Glutamatergic neuron (in vitro differentiated cells): Measurements from ENCODE around the gene TBX1. TPM values are rescaled to one million over a fixed set of nuclear protein-coding genes. Genes with fewer than 3 reads are reported as not detected.

Experiments
- DNase-seq: peaks from one replicate; pipeline ENCODE4 v3.0.0; 2022
- H3K27ac Mint-ChIP-seq: one replicate; pipeline ENCODE4 v1.8.0; 2020; ENCODE audit warnings: mild to moderate bottlenecking, mixed read lengths, inconsistent platforms; ENCODE audit not compliant: unreplicated experiment
- H3K27me3 Mint-ChIP-seq: one replicate; pipeline ENCODE4 v1.8.0; 2020; ENCODE audit warnings: mild to moderate bottlenecking, moderate library complexity, mixed read lengths, inconsistent platforms; ENCODE audit not compliant: unreplicated experiment
- H3K36me3 Mint-ChIP-seq: one replicate; pipeline ENCODE4 v1.8.0; 2020; ENCODE audit warnings: mild to moderate bottlenecking, mixed read lengths, inconsistent platforms; ENCODE audit not compliant: unreplicated experiment
- H3K4me1 Mint-ChIP-seq: one replicate; pipeline ENCODE4 v1.8.0; 2020; ENCODE audit warnings: mild to moderate bottlenecking, low read depth, mixed read lengths, inconsistent platforms; ENCODE audit not compliant: unreplicated experiment
- H3K4me3 Mint-ChIP-seq: one replicate; pipeline ENCODE4 v1.8.0; 2020; ENCODE audit warnings: mild to moderate bottlenecking, mixed read lengths, inconsistent platforms; ENCODE audit not compliant: unreplicated experiment
- H3K9me3 Mint-ChIP-seq: one replicate; pipeline ENCODE4 v1.8.0; 2020; ENCODE audit warnings: mild to moderate bottlenecking, moderate library complexity, mixed read lengths, inconsistent platforms; ENCODE audit not compliant: unreplicated experiment
- CTCF ChIP-seq: fragments of 200-600 bp; sonication (generic); IDR thresholded peaks from one replicate; pipeline ENCODE4 v1.5.0; 2021; ENCODE audit not compliant: partially characterized antibody, unreplicated experiment
- total RNA-seq: library from RNA; stranded (reverse); fragmentation: NEBNext Ultra II Directional; extraction: Animal tissue kit (Norgen Biotek cat#: 25700); gene quantifications from one replicate; pipeline ENCODE4 v1.2.1, GENCODE V29; 2021; ENCODE audit not compliant: unreplicated experiment

TBX1 gene
- total RNA-seq, 1 donor from 2014 or later, result 2.4 TPM

DNA sequence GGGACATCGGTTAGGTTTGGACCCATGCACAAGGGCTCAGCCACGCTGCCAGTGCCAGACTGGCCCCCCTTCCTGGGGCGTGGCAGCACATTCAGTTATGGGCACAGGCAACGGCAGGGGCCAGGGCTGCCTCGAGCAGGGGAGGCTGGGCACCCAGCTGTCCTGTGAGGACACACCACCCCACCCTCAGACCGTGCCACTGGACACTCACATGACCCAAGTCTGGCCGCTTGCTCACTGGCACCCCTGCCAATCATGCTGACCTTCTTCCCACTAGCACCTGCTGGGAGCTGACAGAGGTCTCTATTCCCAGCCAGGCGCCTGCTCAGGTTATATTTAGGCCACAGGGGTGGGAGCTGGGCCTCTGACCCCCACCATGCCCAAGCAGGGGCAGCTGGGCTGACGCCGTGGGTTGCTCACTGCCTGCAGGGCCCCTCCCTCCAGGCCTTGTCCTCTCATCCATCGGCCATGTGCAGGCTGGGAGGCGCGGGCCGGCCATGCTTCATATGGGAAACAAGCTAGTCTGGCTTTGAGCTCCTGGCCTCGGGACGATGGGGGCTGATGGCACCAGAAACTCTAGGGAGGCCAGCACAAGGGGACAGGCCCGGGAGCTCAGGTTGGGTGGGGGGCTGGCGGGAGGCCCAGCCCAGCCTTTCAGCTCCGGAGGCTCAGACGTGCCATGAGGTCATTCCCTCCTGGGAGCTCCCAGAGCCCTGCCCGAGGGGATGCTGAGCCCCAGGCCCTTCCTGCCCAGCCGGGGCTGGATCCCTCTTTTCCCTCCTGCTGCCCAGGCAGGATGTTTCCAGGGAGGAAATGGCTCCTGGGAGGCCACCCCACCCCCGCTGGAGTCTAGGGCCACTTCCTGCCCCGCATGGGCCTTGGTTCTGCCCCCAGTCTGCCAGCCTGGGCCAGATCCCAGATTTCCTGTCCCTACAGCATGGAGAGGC is 15.2 kb upstream of the TBX1 start:
- no peak overlapping the region for H3K27ac Mint-ChIP-seq
- no peaks in the 10 kb centered on the region for H3K36me3 Mint-ChIP-seq
- no peak for TF ChIP-seq CTCF
- H3K9me3 Mint-ChIP-seq, result no peaks in the 10 kb centered on the region
- H3K27me3 Mint-ChIP-seq, result peaks cover 2% of the 10 kb centered on the region
- no peak overlapping the region for H3K4me3 Mint-ChIP-seq
- no peaks in the 10 kb centered on the region for H3K4me1 Mint-ChIP-seq
- no peak for DNase-seq

DNA sequence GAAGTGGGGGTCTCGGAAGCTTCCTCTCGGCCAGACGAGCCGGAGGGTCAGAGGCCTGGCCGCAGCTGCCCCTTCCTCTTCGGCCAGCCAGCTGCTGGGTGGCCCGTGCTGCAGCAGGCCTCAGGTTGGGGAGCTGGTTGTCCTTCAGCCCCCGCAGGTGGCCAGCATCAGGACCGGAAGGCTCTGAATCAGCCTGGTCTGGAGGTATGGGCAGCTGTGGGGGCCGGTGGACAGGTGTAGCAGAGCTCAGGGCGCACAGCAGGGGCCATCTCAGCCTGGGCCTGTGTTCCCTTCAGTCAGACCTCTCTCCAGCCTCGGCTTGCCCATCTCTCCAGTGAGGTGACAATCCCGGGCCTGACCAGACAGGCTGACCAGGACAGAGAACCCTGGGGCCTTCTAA is 13.9 kb upstream of the TBX1 start:
- no peaks in the 10 kb centered on the region for H3K36me3 Mint-ChIP-seq
- TF ChIP-seq CTCF, result no peak
- H3K9me3 Mint-ChIP-seq, result no peaks in the 10 kb centered on the region
- no peak overlapping the region for H3K27ac Mint-ChIP-seq
- no peaks in the 10 kb centered on the region for H3K4me1 Mint-ChIP-seq
- no peak overlapping the region for H3K4me3 Mint-ChIP-seq
- peaks cover 2% of the 10 kb centered on the region for H3K27me3 Mint-ChIP-seq
- DNase-seq, result no peak

DNA sequence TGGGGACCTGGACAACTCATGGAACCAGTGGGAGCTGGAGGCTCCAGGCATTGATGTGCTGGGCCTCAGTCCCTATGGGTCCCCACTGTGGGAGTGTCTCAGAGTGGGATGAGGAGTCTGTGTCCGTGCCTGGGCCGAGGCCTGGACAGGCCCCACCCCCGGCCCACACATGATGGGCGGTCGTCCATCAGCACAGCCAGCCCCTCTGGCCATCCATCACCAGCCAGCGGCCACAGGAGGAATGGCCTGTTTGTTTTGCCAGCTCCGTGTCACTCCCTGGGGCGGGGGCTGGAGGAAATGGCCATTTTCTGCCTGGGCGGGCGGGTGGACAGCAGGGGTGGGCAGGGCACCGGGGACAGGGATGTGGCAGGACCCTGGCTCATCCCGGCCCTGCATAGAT is 13.0 kb upstream of the TBX1 start:
- Mint-ChIP-seq H3K36me3 (no peaks in the 10 kb centered on the region), H3K27me3 (peaks cover 3% of the 10 kb centered on the region)
- no peak for TF ChIP-seq CTCF

DNA sequence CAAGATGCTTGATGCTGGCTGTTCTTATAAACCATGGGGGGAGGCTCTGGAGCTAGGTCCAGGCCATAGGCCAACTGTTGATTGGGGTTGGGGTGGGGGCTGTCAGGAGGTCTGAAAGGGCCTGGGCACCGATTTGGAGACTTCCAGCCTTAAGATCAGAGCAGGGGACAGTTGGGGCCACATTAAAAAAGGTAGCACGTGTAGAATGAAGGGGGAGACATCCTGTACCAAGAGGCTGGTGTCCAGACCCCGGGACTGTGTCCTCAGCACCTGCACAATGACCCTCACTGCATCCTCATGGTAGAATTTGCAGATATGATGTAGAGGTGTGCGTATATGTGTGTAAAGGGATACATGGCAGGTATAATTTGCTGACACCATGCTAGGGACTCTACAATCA is 12.4 kb upstream of the TBX1 start:
- no peak overlapping the region for H3K27ac Mint-ChIP-seq
- no peak for DNase-seq
- TF ChIP-seq CTCF, result no peak
- no peak overlapping the region for H3K4me3 Mint-ChIP-seq
- peaks cover 2% of the 10 kb centered on the region for H3K9me3 Mint-ChIP-seq
- H3K36me3 Mint-ChIP-seq, result no peaks in the 10 kb centered on the region
- H3K27me3 Mint-ChIP-seq, result peaks cover 9% of the 10 kb centered on the region
- peaks cover 3% of the 10 kb centered on the region for H3K4me1 Mint-ChIP-seq

More for the DNA sequence above, 13.0 kb upstream of the TBX1 start:
- H3K4me1 Mint-ChIP-seq, result peaks cover under 1% of the 10 kb centered on the region
- no peak overlapping the region for H3K4me3 Mint-ChIP-seq
- H3K27ac Mint-ChIP-seq, result no peak overlapping the region
- no peaks in the 10 kb centered on the region for H3K9me3 Mint-ChIP-seq
- no peak for DNase-seq

- H3K36me3 Mint-ChIP-seq, result no peaks in the 10 kb centered on the region
- peaks cover 6% of the 10 kb centered on the region for H3K4me1 Mint-ChIP-seq
- TF ChIP-seq CTCF, result no peak
- no peak overlapping the region for H3K27ac Mint-ChIP-seq
- no peak overlapping the region for H3K4me3 Mint-ChIP-seq
- no peak for DNase-seq
- peaks cover 2% of the 10 kb centered on the region for H3K9me3 Mint-ChIP-seq
- H3K27me3 Mint-ChIP-seq, result peaks cover 18% of the 10 kb centered on the region
Measured at GRCh38 chr22:19748991-19749664, 11.4 kb upstream of the TBX1 start.
